Transverse colon (tissue), 4 donors: Measurements from ENCODE around the gene UBASH3B. TPM values are rescaled to one million over a fixed set of nuclear protein-coding genes. Genes with fewer than 3 reads are reported as not detected.

Source experiments
- DNase-seq: peaks from one replicate; pipeline ENCODE4 v3.0.0-alpha.2; 2019
- H3K27ac ChIP-seq, 4 donors: fragments of 200-600 bp; sonication (generic); 2 replicates each; pipeline ENCODE4 v1.5.1; 2016 to 2018; ENCODE audit warnings: inconsistent platforms in 4 of 4
- H3K27me3 ChIP-seq: fragments of 200-600 bp; sonication (generic); 2 replicates; pipeline ENCODE4 v1.5.1; 2017; ENCODE audit warnings: inconsistent platforms
- H3K36me3 ChIP-seq, 4 donors: fragments of 200-600 bp; sonication (generic); 2 replicates each; pipeline ENCODE4 v1.5.1; 2017 to 2019; ENCODE audit warnings: inconsistent platforms in 4 of 4
- H3K4me1 ChIP-seq, 4 donors: fragments of 200-600 bp; sonication (generic); 2 replicates each; pipeline ENCODE4 v1.5.1; 2017 to 2020; ENCODE audit warnings: inconsistent platforms in 4 of 4
- H3K4me3 ChIP-seq, 4 donors: fragments of 200-600 bp; sonication (generic); 1 replicate in 1 of 4; 2 replicates in 3 of 4; pipeline versions ENCODE4 v1.5.1 to v1.6.1; 2017 to 2019; ENCODE audit warnings: inconsistent platforms in 4 of 4
- H3K9me3 ChIP-seq, 2 donors: fragments of 200-600 bp; sonication (generic); 2 replicates each; pipeline ENCODE4 v1.5.1; 2017 to 2019; ENCODE audit warnings: inconsistent platforms in 2 of 2
- CTCF ChIP-seq, 5 experiments: fragments of 200-600 bp in 3 of 5; fragments of 450-650 bp in 2 of 5; sonication (generic) in 3 of 5; IDR thresholded peaks; 1 replicate in 2 of 5; 2 replicates in 3 of 5; pipeline ENCODE4 v1.5.1; 2016 to 2017; ENCODE audit warnings: antibody characterized with exemption in 5 of 5, inconsistent platforms in 3 of 5, mild to moderate bottlenecking in 2 of 5, moderate library complexity in 1 of 5
- EP300 ChIP-seq: sonication (generic); formaldehyde crosslinking; IDR thresholded peaks from one replicate; pipeline ENCODE4 v1.6.1; 2017; ENCODE audit warnings: antibody characterized with exemption, low read depth
- POLR2A ChIP-seq: fragments of 450-650 bp; IDR thresholded peaks from one replicate; pipeline ENCODE4 v1.6.1; 2016; ENCODE audit warnings: antibody characterized with exemption, mild to moderate bottlenecking, moderate library complexity
- POLR2AphosphoS5 ChIP-seq, 3 donors: sonication (generic); formaldehyde crosslinking; IDR thresholded peaks; one replicate each; pipeline ENCODE4 v1.6.1; 2016; ENCODE audit warnings: antibody characterized with exemption in 3 of 3
- WGBS, 2 donors: methylation state at CpG; one replicate each; pipeline ENCODE4 v1.1.5; 2018; ENCODE audit warnings: low coverage in 1 of 2; 5-methylcytosine and 5-hydroxymethylcytosine counted together
- in situ Hi-C, 4 donors: fragments of 200-750 bp; cut with MboI; loops; one replicate each; pipeline versions ENCODE4 v1.15.0 to v1.15.1; 2017; ENCODE audit warnings: low sequenced_read_pairs in 3 of 4, low pct_ligation_motif_present in 1 of 4, low pct_unique_long_range_greater_than_20kb in 1 of 4
- intact Hi-C: fragments of 100-400 bp; cut with DNase I; formaldehyde crosslinking; loops from one replicate; pipeline ENCODE4 v1.15.1; 2023; ENCODE audit warnings: low total_unique reads
- total RNA-seq, 4 donors: library from RNA; depleted of rRNA; stranded (reverse); fragments of >200 nt; gene quantifications; one replicate each; pipeline ENCODE4 v1.1.0, GENCODE V29; 2016

Gene UBASH3B
- total RNA-seq, 4 donors from 2014 or later: 2.0 to 101 (median 17.0) TPM

GRCh38 chr11:122711831-122712381 lies 56.4 kb downstream of the UBASH3B start:
- no peak for DNase-seq
- in situ Hi-C loops: no loop called here

GRCh38 chr11:122714004-122714403 lies 58.5 kb downstream of the UBASH3B start:
- 33 to 82% methylated on average over 1 to 5 of the region's 5 CpGs for WGBS, 2 donors

More at GRCh38 chr11:122711831-122712381, 56.4 kb downstream of the UBASH3B start:
- intact Hi-C loops: no loop called here
- TF ChIP-seq CTCF (IDR thresholded peaks at IDR 0.05): no peak
- no peak for TF ChIP-seq POLR2A
- no peak for TF ChIP-seq EP300
- no peak for TF ChIP-seq POLR2AphosphoS5 (IDR thresholded peaks at IDR 0.05)
- Histone ChIP-seq H3K4me3 (no peak overlapping the region), H3K27ac (no peak overlapping the region), H3K27me3 (no peaks in the 10 kb centered on the region), H3K36me3 (no peaks in the 10 kb centered on the region), H3K9me3 (no peaks in the 10 kb centered on the region), H3K4me1 (peaks cover 0 to 11% (median 5%) of the 10 kb centered on the region in 4 donors)
- 23 to 35% methylated on average over 2 to 5 of the region's 5 CpGs for WGBS, 2 donors

DNA sequence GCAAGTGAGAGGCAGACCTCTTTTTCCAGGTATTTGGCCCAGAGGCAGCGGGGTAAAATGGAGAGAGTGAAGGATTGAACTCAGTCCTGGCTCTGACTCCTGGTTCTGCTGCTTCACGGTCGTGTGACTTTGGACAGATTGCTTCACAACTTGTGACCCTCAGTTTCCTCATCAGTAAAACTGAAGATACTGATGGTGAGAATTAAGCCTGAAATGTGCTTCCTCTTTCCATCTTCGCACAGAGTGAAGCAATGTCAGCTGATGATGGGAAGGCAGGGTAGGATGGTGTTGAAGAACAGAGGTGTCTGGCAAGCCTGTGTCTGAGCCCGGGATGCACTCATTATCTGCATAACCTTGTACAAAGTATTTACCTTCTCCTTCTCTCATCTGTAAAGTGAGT lies 59.0 kb downstream of the UBASH3B start:
- intact Hi-C loops (no loop called here), in situ Hi-C loops (no loop called here)
- TF ChIP-seq CTCF (IDR thresholded peaks at IDR 0.05): no peak
- H3K4me3 ChIP-seq: no peak overlapping the region
- no peaks in the 10 kb centered on the region for H3K36me3 ChIP-seq
- H3K4me1 ChIP-seq: peaks cover 0 to 13% (median 5%) of the 10 kb centered on the region in 4 donors
- no peaks in the 10 kb centered on the region for H3K9me3 ChIP-seq
- H3K27ac ChIP-seq: no peak overlapping the region
- WGBS, 2 donors: 71 to 73% methylated on average over 1 to 5 of the region's 5 CpGs
- H3K27me3 ChIP-seq: no peaks in the 10 kb centered on the region
- DNase-seq: no peak

More at GRCh38 chr11:122714004-122714403, 58.5 kb downstream of the UBASH3B start:
- Histone ChIP-seq H3K9me3 (no peaks in the 10 kb centered on the region), H3K4me1 (peaks cover 0 to 13% (median 5%) of the 10 kb centered on the region in 4 donors), H3K4me3 (no peak overlapping the region), H3K27ac (no peak overlapping the region), H3K27me3 (no peaks in the 10 kb centered on the region), H3K36me3 (no peaks in the 10 kb centered on the region)
- no peak for DNase-seq
- TF ChIP-seq EP300 (no peak), CTCF (IDR thresholded peaks at IDR 0.05) (no peak), POLR2A (no peak), POLR2AphosphoS5 (IDR thresholded peaks at IDR 0.05) (no peak)
- intact Hi-C loops (no loop called here), in situ Hi-C loops (no loop called here)

- peak overlapping the region in 2 of 4 donors; percentile 29 to 45 for H3K27ac ChIP-seq
- H3K4me1 ChIP-seq: peaks cover 0 to 13% (median 5%) of the 10 kb centered on the region in 4 donors
- WGBS, 2 donors: 63 to 71% methylated on average over 1 to 11 of the region's 11 CpGs
- H3K4me3 ChIP-seq: no peak overlapping the region
- TF ChIP-seq EP300 (no peak), POLR2AphosphoS5 (IDR thresholded peaks at IDR 0.05) (no peak), POLR2A (no peak), CTCF (IDR thresholded peaks at IDR 0.05) (no peak)
- H3K27me3 ChIP-seq: no peaks in the 10 kb centered on the region
- H3K9me3 ChIP-seq: no peaks in the 10 kb centered on the region
- in situ Hi-C loops (no loop called here), intact Hi-C loops (loop anchor here (2.0 kb wide), 1 partner anchor 67 kb away; no protein-coding TSS in a partner anchor)
- DNase-seq: no peak
- no peaks in the 10 kb centered on the region for H3K36me3 ChIP-seq
These were observed 60.3 kb downstream of the UBASH3B start for GRCh38 chr11:122715548-122716440.
